Astrocyte of the cerebellum (primary cell): Measurements from ENCODE around the gene NNT.
"Not testable (repeated sequence)": the region's sequence is repeated elsewhere in the genome, so short reads cannot be mapped to it uniquely, and the experiment has no call there.

Source experiments
- DNase-seq: peaks from one replicate; pipeline ENCODE4 v3.0.0-alpha.2; 2011; ENCODE audit warnings: low read depth
- H3K4me3 ChIP-seq: 2 replicates; pipeline ENCODE4 v1.5.1; 2011; ENCODE audit warnings: mild to moderate bottlenecking, low read depth, low read length, moderate library complexity
- in situ Hi-C: cut with HindIII; loops from 2 replicates; pipeline ENCODE4 v1.10.0; 2017; ENCODE audit warnings: low sequenced_read_pairs
- TF ChIP-seq, protein P1 (sequence below): IDR thresholded peaks from 2 replicates; pipeline ENCODE4 v1.5.1; 2012; ENCODE audit warnings: low read length, low read depth, moderate library complexity, mild to moderate bottlenecking; ENCODE audit errors: missing control alignments

The NNT gene

DNA sequence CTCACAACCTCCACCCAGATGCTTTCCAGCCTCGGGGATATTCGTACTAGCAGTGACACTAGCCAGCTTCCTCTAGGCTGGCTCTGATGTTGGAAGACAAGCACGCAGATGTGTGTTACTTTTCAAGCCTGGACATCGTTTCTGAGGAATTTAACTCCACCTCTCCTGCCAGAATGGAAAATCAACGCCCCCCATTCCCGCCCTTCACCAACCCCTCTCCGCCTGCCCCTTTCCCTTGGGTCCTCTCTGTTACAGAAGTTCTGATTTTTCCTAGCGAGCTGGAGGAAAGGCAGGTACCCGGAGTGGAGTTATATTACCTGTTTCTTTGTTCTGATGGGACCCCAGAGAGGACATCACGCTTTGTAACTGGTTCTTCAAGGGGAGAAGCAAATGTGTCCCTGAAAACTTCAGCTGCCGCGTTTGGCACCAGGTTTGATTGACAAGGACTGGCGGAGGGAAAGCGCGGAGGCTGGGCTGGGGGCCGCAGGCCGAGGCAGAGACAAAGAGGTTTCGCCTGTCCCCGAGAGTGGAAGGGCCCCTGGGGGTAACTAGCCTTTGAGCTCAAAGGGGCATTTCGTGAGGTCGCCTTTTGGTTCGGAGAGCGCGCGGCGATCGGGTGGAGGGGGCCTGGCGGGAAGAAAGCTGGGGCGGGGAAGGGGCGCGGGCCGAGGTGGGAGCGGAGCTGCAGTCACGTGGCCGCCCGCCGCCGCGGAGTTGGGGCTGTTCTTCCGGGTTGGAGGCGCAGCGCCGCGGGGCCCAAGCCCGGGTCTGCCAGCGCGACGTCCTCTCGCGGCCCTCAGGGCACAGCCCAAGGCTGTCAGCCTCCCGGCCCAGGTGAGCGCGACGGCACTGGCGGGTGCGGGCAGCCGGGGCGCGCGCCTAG, at the start of gene NNT:
NNT (plus strand) TSS at position 720 of the 883 bp plus-strand sequence. CDS start 6,016 bp downstream, outside the sequence.
- TF ChIP-seq, protein P1, sequence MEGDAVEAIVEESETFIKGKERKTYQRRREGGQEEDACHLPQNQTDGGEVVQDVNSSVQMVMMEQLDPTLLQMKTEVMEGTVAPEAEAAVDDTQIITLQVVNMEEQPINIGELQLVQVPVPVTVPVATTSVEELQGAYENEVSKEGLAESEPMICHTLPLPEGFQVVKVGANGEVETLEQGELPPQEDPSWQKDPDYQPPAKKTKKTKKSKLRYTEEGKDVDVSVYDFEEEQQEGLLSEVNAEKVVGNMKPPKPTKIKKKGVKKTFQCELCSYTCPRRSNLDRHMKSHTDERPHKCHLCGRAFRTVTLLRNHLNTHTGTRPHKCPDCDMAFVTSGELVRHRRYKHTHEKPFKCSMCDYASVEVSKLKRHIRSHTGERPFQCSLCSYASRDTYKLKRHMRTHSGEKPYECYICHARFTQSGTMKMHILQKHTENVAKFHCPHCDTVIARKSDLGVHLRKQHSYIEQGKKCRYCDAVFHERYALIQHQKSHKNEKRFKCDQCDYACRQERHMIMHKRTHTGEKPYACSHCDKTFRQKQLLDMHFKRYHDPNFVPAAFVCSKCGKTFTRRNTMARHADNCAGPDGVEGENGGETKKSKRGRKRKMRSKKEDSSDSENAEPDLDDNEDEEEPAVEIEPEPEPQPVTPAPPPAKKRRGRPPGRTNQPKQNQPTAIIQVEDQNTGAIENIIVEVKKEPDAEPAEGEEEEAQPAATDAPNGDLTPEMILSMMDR = no peak
- H3K4me3 ChIP-seq = peak within 1 kb of the TSS; percentile 59
- no peak for DNase-seq
- in situ Hi-C loops = no loop called here

DNA sequence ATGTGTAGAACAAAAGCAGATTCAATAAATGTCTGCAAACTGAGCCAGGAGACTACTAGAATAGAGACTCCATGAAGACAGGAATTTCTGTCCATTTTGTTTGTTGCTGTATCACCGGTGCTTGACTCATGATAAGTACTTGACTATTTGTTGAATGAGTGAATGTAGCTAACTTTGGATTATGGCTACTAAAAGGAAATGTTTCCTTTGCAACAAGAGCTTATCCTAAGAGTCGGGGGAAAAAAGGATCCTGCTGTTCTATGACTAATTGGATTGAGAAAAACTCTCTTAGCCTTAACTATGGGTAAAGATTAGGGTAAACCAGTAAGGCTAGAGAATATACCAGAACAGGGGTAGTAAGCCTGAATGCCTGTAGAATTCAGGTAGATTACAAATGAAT, 49.6 kb upstream of the NNT start:
- no peak overlapping the region for H3K4me3 ChIP-seq
- in situ Hi-C loops = no loop called here
- TF ChIP-seq, protein P1 = no peak
- DNase-seq = no peak

DNA sequence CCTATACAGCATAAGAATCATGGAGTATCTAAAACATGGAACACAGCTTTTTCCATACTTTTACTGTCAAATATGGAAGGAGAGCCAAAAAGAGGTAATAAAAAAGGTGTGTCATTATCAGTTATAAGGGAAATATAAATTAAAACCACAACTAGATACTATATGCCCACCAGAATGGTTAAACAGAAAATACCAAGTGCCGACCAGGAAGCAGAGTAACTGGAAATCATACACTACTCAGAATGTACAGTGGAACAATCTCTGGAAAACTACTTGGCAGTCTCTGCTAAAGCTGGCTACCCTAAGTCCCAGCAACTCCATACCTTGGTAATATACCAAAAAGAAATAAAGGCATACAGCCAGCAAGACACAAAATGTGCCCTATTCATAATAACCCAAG, 48.5 kb upstream of the NNT start:
- H3K4me3 ChIP-seq = peak overlapping the region; percentile 82
- TF ChIP-seq, protein P1 = no peak
- no peak for DNase-seq
- in situ Hi-C loops = no loop called here

DNA sequence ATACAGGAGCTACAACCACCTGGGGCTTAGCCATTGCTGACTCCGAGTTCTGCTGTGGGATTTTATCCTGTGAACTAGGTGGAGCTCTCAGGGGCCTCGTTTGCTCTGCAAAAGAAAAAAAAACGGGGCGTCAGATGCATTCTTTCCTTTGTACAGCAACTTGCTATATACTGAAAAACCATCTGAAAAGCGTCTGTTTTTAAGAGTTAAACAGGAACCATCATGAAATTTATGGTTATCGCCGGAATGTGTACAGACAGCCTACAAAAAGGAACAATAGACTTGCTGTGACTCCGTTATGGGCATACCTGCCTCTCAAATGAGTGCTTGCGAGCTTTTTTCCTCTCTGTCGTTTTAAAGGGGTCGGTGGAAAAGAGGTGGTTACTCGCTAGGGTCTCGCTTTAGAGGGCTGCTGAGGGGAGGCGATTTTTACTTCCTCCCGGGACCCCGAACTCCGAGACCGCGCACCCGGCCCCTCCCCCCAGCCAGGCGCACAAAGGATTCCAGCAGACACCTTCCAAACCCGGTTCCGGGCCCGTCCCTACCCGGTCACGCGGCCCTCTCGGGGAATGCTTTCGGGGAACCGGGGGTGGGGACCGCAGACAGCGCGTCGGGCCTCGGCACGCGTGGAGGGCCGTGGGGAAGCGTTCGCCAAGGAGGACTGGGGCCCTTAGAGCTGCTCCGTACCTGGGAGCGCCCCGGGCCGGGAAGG, 46.9 kb upstream of the NNT start:
- H3K4me3 ChIP-seq = peak overlapping the region; percentile 82
- TF ChIP-seq, protein P1 = peak; percentile 2
- DNase-seq = no peak
- in situ Hi-C loops = no loop called here

DNA sequence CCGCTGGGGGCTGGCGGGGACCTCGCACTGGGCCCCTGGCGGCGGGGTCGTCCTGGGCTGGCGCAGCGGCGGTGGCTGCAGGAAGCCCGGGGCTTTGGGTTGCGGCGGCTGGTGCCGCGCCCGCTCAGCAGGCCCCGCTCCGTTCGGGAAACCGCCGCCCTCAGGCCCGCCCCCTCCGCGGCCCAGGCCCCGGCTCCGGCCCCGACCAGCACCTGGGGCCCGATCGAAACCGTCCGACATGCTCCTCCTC, 46.4 kb upstream of the NNT start:
- in situ Hi-C loops, DNase-seq: not testable (repeated sequence)
- H3K4me3 ChIP-seq = peak overlapping the region; percentile 82

DNA sequence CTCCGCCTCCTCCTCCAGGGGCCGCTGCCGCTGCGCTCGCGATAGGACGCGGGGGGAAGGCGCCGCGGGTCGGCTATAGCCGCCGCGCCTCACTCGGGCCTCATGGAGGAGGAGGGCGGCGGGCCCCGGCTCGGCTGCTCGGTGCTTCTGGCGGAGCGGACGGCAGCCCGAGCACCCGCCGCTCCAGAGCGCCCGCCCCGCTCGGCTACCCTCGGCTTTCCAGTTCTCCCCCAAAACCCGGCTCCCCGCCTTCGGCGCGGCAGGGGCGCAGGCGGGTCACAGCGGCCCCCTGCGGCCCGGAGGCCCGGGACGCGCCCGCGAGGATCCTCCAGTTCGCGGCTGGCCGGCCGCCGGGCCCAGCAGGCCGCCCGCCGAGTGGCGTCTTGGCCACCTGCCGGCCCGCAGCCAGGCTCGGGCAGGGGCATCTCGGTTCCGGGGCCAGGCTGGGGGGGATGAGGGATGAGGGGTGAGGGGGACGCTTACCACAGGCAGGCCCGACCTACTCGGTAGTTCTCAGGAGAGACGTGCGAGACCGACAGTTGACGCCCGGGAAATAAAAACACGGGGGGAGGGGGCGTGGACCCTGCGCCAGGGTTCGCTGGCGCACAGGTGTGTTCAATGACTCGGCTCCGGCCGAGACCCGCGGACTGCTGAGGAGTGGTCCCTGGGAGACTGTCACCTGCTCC, 46.0 kb upstream of the NNT start, which contains the start of gene PAIP1:
PAIP1 (minus strand) TSS at position 221 of the 686 bp plus-strand sequence. CDS start 231 bp downstream, outside the sequence.
- H3K4me3 ChIP-seq = peak within 1 kb of the TSS; percentile 82
- DNase-seq = peak; percentile 67
- TF ChIP-seq, protein P1 = peak; percentile 38
- in situ Hi-C loops = no loop called here
